Measurements from ENCODE around the gene CTBP2. TPM values are rescaled to one million over a fixed set of nuclear protein-coding genes. Genes with fewer than 3 reads are reported as not detected.
A peak's percentile ranks its signal among the peaks of the same experiment; 100 is the strongest.

CTBP2 gene
- total RNA-seq, 1 donor from 2014 or later = 27.1 TPM

DNA sequence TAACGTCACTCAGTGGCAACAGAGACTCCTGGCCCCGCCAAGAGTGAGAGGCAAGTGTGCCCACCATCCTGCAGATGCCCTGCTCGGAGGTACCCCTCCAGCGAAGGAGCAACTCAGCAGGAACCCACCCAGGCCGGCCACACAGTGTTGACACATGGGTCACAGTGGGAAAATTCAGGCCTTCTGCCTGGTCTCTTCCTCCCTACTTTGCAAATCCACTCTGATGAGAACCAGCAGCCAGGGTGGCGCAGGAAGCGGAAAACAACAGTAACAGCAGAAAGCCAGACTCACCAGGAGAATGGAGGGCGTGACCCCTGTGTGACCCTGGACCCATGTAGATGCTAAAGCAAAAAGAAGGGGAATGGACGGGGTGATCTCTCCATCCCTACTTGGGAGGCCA, 53.8 kb downstream of the CTBP2 start:
- no peak for DNase-seq (ENCODE audit: low read depth)

DNA sequence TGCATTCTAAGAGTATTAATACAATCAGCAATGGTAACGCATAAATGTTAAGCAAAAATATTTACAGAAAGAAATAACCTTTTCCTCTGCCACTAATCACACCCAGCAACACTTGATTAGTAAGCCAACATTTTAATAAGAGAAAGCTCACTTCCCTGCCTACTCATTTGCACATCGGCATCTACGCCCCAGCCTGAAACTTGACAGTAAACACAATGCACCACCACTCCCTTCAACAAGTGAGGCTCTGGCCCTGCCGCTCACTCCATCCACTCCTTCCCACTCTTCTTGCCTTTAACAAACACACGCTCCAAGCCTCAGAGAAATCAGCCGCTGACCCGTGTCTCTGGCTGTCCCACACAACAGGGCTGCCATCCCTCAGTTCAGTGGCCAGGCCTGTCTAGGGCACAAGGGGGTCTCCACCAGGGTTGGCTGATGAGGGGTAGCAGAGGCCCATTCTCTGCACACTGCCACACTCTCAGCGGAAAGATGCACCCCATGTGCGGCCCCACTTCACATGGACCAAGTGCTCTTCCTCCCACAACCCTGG, 54.6 kb downstream of the CTBP2 start:
- DNase-seq (ENCODE audit: low read depth) = no peak

DNA sequence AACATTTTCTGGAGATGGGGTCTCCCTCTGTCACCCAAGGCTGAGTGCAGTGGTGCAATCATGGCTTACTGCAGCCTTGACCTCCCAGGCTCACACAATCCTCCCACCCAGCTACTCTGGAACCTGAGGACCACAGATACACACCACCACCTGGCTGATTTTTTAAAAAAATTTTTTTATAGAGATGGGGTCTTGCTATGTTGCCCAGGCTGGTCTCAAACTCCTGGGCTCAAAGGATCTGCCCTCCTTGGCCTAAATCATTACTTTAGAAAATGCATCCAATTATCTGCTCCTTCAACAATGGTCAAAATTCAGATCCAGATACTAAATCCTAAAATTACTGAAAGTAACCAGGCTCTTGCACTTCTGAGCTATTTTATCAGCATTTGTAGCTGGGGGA, 55.2 kb downstream of the CTBP2 start:
- DNase-seq (ENCODE audit: low read depth) = no peak

DNA sequence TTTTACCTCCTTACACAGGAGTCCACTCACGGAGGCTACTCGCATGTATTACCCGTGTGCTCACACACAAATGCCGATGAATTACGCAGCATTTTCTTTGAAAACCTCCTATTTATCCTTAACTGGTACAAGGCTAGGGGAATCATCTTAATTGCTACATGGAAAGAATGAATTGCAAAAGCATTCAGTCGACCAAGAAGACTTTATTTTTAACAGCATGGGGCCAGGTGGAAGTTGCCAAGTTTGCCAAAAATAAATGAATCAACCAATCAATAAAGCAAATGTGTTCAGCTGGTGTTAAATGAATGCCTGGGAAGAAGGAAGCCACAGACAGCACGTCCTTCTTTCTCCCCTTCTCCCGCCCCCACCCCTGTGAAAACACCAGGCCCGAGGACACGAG, 55.8 kb downstream of the CTBP2 start:
- no peak for DNase-seq (ENCODE audit: low read depth)

DNA sequence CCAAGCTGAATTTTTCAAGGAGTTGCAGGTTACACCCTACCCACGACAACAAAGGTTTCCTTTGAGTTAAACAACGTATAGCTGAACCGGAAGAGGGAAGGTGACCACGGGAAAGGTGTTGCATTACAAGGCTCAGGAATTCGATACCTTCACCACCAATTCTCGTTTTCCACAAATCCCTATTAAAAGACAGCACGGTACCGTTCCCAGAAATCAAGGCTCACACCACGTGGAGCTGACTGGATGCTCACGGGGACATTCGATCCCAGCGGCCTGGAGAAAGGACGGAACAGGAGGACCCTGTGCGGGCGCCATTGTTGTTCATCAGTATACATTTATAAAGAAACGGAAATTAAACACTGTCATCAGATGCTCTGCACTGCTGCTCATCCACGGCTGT, 56.4 kb downstream of the CTBP2 start:
- DNase-seq (ENCODE audit: low read depth) = no peak

DNA sequence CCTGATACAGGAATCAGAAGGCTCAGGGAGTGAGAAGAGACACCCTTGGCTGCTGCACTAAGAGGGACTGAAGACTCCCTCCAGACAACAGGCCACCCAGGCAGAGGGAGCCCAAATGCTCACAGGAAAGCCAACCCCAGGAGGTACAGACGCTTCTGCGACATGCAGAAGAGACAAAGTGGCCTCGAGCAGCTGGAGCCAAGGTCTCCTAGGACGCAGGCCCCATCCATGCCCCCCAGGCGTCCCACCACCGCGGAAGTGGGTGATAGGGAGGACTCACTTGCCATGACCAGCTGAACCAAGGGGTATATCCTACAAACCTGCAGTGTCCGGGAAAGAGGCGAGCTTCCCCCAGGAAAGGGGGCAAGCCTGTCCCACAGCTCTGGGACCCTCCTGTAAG, 56.9 kb downstream of the CTBP2 start:
- DNase-seq (ENCODE audit: low read depth) = no peak

DNA sequence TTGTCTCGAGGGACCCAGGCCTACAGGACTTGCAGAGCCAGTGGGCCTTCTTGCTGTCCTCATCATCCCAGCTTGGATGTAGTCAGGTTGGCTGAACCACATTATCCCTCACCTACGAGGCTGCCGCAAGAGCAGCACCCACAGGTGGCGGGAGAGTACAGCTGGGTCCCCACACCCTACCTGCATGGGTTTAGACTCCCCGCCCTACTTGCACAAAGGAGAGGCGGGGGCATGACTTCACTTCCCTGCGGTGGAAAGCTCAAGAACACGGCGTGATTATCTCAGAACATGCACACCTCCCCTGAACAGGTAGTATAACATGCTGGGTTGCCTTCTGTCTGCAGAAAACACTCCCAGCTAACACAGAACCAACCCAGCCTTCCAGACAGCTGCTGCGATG, 57.5 kb downstream of the CTBP2 start:
- DNase-seq (ENCODE audit: low read depth) = no peak

DNA sequence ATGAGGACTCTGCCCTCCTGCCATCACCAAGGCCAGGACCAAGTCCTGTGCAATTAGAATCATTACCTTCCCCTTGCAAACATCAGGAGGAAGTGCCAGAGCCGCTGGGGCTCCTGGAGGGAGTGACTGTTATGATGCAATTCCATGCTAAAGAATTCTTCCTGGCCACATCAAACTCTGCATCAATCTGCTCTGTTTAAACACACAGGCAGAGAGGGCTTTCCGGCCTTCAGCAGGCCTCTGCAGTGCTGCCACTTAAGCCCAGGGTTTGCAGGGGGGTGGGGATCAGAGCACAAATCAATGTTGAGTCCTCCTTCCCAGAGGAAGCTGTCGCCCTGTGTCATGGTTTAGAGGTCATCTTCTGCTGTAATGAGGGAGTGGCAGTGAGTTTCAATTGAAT, 58.1 kb downstream of the CTBP2 start:
- DNase-seq (ENCODE audit: low read depth) = no peak

DNA sequence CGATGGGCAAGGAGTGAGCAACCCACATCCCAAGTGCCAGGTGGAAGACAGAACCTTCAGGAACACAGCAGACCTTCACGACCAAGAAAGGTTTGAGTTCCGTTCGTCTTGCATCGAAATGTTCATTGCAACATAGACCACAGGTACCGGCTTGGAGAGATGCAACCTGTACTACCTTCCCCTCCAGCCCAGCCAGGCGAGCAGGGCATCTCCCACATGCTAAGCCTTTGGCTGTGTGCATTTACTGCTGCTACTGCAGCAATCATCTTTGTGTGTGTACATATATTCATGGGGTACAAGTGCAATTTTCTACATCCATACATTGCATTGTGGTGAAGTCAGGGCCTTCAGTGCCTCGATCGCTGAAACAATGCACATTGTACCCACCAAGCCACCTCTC, 58.8 kb downstream of the CTBP2 start:
- no peak for DNase-seq (ENCODE audit: low read depth)

DNA sequence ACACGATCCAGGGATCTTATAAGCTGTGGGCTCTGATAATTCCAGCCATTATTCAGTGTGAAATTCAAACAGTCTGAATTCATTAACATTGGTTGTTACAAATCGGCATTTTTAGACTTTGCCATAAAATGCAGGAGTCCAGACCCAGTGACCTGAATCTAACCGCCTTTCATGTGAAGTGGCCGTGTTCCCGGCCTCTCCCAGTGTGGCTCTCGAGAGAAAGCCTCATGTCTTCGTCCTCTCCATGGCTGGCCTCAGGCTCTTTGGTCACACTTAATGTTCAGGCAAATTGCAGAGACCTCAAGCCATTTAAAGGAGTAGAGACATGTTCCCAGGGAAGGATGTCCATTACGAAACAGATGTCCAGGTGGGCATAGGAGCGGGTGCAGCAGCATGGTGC, 59.3 kb downstream of the CTBP2 start:
- no peak for DNase-seq (ENCODE audit: low read depth)

DNA sequence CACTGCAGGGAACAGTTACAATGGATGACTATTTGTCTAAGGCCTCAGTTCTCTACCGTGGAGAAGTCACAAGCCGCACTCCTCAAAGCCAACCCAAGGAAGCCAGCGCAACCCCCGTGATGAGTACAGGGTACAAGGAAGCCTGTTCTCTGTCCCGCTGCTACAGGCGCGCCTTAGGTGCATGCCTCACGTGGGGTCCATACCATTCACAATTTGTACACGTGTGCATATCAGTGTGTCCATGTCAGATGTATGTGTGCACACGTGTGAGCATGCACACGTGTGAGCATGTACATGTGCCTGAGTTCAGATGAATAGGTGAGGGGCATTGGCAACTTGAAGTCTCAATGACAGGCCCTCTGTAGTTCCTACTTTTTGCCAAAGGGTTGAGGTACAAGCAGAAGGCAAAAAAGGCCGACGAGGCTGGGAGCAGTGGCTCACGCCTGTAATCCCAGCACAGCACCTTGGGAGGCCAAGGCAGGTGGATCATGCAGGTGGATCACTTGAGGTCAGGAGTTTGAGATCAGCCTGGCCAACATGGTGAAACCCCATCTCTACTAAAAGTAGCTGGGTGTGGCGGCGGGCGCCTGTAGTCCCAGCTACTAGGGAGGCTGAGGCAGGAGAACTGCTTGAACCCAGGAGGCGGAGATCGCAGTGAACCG, 62.8 kb downstream of the CTBP2 start:
- no peak for DNase-seq (ENCODE audit: low read depth)

DNA sequence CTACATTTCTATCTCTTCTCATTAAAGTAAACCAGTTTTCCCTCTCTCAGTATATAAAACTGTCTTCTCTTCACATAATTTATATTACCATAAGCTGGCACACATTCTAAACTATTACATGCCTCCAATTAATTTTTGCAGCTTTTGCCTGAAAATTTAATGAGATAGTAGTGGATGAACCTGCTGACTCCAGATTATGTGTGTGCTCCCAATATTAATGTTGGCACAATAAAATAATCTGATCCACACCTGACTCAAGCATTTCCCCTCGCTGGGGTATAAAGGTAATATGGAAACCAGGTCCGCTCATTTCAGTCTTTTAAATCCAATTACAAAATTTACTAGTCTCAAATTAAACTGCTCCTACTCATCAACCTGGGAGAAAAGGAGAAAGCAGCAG, 63.4 kb downstream of the CTBP2 start:
- no peak for DNase-seq (ENCODE audit: low read depth)

DNA sequence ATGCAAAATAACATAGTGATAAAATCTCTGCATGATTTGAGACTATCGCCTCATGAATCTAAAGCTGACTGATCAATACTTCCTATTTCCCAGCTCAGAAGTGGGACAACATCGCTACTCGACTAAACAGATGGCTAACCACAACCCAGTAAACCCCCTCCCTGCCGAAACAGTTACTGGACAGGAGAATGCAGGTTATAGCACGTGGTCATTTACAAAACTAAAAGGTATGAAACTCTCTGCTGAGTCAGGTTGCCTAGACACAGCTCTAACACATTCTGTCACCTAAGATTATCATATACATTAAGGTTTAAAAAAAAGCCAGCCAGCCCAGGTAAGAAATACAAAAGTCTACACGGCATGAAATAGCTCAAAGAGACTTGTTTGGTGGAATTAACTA, 64.0 kb downstream of the CTBP2 start:
- no peak for DNase-seq (ENCODE audit: low read depth)

DNA sequence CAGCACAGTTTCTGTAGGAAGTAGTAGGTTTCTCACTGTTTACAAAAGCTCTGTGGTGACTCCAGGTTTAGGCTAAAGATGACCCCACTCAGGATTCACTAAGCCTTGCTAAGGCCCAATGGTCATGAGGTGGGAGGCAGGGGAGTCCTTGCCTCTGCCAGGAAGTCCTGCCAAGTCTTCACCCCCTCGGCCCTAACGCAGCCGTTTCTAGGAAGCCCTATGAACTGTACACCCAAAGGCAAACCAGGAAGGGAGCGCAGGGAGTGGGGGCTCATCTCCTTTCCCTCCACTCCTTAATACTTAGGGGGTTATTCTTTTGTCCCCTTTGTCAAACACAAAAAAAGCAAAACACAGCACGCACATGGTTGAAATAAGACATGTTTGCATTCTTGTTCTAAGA, 64.6 kb downstream of the CTBP2 start:
- DNase-seq (ENCODE audit: low read depth) = no peak

DNA sequence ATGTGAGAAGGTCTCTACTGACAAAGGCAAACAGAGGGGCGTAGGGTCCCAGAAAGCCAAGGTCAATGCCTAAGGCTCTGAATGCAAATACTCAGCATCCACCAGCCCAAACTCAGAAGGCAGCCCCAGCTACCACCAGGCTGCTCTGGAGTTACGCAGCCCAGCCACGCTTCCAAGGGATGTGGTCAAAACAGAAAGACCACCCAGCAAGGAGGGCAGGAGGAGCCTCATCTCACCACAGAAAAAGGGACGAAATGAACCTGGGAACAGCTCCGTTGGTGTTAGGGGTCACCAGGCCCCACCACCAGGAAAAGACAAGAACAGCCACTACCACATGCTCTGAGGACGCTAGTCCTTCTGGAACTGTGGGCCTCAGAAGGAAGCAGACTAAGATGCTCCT, 65.1 kb downstream of the CTBP2 start:
- no peak for DNase-seq (ENCODE audit: low read depth)

DNA sequence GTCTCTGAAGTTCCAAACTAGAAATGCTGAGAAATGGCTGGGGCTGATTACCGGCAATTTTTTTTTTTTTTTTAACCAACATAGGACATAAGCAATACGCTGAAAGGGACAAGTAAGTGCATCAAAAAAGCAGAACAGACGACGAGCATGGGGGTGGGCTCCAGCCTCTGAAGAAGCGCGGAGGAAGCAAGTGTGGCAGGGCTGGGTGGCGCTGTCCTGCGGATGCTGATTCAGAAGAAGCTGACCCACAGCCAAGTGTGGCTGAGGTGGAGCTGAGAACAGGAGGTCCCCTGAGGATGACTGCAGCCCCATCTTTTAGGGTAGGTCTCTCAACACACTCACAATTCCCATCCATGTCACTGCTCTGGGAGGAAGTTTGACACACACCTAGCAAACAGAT, 65.6 kb downstream of the CTBP2 start:
- no peak for DNase-seq (ENCODE audit: low read depth)

DNA sequence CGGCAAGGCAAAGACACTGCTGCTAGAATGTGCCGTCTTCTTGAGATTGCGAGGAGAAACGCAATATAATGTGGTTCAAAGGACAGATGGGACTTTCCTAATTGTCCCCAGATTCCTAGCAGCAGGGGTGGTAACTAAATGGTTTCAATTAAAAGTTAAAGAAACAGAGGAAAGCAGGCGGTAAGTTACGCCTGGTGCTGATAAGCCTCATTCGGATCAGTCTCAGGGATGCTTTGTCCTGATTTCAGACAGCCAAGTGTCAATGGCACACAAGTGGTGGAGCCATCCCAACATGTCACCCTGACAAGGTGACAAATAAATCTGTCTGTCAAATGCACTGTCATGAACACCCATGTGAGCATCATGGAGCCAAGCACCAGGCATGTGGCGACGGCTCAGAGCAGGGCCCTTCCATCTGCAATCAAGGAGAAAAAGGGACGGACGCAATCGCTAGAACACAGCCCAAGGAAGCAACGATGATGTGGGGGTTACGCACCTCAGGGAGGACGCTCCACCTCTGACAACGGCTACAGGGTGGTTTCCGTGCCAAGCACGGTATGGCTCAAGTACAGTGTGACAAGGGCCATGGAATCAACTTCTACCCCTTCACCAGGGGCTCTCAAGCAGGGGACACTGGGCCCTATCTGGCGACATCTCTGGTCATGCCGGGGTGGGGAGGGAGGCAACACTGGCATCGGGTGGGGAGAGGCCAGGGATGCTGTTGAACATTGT, 66.2 kb downstream of the CTBP2 start:
- DNase-seq (ENCODE audit: low read depth) = no peak

DNA sequence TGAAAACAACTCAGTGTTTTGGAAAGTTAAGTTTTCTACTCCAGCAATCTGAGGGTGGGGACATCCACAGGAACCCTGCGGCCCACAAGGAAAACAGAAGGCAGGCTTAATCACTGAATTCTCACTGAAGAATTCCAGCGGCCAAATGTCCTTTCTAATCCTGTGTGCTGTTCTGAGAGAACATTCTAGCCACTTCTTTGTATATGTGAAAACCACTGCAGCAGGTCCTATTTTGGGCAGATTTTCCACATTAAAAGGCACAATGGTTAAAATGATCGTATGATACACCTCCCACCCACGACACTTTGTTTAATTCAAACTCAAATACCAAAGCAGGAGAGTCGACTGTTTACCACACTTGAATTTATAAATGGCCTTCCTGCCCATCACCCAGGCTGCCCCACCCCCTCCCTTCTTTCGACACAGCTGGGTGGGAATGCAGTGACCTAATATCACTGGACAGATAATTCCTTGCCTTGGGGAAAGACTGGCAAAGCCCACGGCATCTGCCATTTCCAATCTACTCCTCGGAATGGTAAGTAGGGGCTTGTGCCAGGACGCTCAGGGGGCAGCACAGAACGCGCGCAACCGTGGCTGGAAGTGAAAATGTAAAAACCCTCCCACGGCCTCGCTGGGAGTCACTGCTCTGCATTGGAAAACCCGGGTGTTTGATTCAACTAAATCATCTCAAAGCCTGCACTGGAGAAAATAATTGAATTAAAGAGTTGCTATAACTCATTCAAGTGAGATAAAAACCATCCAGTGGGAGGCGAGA, 67.0 kb downstream of the CTBP2 start:
- DNase-seq (ENCODE audit: low read depth) = peak; percentile 72

DNA sequence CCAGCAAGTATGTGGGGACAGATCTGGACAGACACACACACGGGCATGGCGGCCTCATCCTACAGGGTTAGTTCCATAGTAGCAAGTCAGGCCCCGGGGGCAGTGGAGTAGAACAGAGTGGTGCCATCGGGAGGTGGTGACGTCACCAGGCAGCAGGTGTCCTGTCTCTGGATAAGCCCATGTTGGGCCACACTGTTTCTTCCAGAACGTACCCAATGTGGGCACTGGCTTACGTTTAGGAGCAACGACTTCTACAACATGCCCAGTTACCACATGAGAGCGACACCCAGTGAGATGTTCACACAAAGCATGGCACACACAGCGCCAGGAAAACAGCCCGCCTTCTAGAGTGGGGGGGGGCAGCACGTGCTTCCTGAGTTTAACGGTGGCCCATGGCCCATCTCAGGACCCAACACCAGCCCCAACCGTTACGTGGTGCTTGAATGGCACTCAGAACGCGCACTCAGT, 67.8 kb downstream of the CTBP2 start:
- DNase-seq (ENCODE audit: low read depth) = peak; percentile 11

DNA sequence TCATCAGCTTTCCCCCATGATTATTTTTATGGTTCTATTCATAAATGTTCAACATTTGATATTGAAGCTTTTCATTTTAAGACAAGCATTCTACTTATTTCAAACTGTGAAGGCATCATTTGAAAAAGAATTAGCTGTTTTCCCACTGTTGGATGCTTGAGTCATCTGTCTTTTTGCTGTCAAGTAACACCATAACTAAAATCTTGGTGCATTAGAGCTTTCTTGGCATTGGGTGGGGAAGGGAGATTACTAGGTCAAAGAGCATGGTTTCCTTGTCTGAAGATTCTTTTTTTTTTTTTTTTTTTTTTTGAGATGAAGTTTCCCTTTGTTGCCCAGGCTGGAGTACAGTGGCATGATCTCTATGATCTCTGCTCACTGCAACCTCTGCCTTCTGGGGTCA, 68.5 kb downstream of the CTBP2 start:
- no peak for DNase-seq (ENCODE audit: low read depth)

DNA sequence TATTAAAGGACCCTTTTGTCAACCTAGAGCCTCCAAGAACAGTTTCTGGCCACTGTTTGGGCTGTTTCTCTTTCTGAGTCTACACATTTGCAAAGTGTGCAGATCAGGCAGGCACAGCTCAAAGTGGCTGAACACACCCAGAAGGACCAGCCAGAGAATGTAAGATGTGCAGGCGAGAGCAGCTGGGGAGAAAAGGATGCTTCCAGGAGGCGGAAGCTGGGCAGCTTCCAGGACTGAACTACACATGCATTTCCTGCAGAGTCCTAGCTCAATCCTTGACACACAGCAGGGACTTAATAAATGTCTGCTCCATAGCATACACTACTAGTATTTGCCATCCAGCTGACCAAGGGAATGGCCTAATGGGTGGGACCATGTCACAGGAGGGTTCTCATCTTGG, 70.9 kb downstream of the CTBP2 start:
- DNase-seq (ENCODE audit: low read depth) = peak; percentile 16

DNA sequence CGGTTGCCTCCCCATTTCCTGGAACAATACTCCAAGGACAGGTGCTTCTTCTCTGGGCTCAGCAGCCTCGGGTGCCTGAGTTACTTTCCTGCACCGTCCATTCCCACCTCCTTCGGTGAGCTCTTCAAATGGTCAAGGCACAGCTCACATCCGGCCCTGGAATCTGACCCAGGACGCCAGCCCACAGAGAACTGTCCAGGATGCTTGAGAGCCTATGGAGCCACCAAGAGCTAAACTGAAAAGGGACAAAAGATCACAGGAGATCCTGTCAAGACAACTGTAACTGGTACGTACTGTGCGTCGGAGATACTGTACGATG, 72.5 kb downstream of the CTBP2 start:
- DNase-seq (ENCODE audit: low read depth) = no peak
